ENCODE data around the gene TSPAN5.

Gene TSPAN5

DNA sequence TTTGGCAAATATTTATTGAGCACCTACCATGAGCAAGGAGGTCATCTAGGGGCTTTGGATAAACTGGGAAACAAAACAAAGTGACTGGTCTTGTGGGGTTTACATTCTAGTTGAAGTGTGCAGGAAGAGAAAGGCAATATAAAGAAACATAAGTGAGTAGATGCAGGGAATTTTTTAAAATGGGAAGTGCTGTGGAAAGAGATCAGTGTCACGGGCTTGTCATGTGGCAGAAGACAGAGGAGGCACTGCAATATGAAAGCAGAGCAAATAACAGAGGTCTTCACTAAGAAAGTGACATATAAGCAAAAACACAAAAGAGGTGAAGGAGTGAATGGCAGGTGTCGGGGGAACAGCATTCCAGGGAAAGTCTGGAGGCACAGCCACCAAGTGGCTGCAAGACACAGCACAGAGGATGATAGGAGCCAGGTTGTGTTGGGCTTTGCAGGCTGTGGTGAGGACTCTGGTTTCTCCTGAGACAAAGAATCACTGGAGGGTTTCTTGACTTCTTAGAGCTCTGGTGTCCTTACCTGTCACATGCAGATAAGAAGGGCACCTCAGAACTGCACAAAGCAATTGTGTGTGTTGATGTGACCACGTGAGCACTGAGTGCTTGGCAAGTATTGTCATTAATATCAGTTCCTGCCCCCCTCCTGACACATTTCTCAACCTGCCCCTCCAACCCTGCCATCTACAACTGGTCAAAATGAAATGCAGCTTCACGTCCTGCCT lies 143.5 kb downstream of the TSPAN5 start:
- DNase-seq, result no peak

DNA sequence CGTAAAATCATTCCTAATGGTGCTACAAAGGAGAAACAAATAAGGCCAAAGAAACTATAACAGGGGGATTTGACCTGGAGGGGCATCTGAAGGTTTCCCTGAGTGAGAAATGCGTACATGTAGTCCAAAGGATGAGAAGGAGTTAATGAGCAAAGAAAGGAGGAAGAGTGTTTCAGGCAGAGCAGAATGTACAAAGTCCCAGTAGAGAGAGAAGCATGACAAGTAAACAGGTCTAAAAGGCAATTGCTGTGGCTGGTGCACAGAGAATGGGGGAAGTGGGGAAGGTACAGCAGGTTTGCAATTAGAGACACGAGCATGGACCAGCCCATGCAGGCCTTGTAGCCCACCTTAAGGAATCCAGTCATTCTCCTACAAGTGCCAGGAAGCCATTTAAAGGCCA lies 145.5 kb downstream of the TSPAN5 start:
- no peak for DNase-seq

DNA sequence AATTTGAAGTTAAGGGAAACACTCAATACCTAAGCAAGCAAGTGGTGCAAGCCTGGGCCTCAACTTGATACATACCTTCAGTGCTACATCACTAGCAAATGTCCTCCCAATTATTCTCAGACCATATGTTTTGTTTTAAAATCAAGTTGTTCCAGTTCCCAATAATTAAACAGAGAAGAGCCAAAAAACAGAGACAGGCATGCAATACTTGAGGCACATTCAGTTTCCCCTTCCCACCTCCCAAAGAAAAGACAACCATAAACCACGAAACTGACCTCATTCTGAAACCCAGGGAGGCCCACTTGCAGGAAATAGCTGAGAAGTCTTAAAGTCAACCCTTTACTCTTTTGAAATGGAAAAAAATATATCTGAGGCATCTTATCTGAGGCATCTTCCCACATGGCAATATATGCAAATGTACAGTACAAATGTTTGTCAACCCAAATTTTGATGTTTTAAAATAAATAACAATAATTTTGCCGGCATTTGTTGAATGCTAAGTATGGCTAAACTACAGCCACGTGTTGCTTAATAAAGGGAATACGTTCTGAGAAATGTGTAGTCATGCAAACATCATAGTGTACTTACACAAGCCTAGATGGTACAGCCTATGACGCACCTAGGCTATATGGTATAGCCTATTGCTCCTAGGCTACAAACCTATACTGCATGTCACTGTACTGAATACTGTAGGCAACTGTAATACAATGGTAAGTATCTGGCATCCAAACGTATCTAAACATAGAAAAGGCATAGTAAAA lies 147.5 kb downstream of the TSPAN5 start:
- DNase-seq, result no peak

DNA sequence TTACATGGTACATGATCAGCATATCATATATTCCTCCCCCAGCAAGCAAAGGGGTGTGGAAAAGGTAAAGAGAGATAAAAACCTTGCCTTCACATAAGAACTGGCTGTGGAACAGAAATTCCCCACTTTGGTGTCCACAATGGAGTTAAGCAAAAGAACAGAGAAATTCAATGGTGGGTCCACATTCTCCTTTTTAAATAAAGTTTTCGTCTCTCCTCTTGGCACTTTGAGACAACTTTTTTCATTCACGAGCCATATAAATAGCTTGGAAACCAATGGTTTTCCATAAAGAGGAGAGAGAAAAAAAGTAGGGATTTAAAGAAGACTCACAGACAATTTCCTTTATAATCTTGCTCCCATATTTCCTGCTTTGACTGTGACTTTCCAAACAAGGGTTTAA lies 148.1 kb downstream of the TSPAN5 start:
- DNase-seq, result no peak

DNA sequence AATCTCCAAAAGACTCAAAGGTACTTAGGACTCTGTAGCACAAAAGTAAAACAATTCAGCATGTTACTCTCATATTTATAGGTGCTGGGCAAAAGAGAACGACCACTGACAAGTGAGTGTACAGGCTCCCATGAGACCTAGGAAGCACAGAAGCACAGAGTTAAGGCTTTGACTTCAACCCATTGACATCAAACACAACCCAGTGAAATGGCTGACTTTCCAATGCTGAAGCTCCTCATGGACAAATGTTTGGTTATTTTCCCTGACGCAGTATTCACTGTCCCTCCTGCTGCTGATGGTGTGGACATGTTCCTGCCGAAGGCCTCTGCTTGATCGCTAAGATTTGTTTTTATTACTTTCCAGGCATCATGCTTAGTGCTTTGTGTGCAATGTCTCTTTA lies 148.7 kb downstream of the TSPAN5 start:
- DNase-seq, result no peak

DNA sequence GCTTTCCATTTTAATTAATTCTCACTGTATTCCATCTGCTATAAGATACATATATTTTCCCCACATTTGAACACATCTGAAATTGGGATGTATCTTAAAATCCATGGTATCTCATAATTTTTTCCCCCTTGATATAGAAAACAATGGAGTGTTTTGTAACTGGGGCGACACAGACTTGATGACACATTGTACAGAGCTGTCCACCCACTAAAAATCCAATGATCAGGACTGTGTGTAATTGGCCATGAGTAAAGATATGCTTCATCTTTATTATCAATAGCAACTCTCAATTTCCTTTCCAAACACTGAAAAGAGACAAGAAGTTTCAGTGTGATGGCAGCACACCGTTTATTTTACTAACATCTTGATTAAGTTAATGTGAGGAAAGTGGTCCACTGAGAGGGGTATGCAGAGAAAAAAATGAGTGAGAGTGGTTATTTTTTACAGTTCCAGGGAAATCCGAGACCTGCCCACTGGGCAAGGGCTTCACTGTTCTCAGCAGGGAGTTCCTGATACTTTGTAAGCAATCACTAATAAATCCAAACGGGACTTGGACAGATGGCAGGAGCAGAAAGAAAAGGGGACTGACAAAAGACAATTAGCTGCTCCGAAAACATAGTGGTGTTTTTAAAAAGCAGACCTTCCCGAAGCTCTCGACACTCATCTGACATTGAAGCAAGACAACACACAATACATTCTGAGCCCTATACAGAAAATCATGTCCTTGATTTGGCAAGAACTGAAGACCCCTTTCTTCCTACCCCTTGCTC lies 149.4 kb downstream of the TSPAN5 start:
- DNase-seq, result no peak

DNA sequence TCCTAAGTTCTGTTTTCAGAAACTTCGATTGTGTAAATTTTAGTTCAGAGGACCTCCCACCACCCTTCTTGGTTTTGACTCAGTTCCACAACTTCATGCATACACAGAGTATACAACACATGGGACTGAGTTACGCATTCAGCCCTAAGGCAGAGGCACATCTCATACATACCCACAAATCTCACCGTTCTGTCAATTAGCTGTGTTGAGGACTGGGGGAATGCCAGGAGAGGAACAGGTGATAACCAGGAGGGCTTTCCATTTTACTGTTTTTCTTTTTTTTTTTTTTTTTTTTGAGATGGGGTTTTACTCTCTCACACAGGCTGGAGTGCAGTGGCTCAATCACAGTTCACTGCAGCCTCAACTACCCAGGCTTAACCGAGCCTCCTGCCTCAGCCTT lies 150.2 kb downstream of the TSPAN5 start:
- DNase-seq, result no peak

DNA sequence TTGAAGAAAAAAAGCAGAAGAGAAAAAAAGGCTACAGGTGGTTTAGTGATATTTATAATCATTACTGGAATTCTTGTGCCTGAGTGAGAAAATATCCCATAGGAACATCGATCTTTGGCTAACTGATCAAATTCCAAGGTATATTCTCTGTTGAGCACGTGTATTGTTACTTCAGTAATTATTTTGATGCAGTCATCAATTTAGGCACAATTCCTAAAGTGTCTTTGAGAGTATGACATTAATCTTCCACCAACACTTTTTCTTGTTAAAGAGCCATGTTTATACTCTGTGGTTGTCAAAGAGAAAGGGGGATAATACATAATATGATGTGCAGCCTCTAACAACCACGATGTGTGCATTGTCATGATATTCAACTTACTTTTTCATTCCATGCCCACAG lies 151.1 kb downstream of the TSPAN5 start:
- DNase-seq, result no peak

DNA sequence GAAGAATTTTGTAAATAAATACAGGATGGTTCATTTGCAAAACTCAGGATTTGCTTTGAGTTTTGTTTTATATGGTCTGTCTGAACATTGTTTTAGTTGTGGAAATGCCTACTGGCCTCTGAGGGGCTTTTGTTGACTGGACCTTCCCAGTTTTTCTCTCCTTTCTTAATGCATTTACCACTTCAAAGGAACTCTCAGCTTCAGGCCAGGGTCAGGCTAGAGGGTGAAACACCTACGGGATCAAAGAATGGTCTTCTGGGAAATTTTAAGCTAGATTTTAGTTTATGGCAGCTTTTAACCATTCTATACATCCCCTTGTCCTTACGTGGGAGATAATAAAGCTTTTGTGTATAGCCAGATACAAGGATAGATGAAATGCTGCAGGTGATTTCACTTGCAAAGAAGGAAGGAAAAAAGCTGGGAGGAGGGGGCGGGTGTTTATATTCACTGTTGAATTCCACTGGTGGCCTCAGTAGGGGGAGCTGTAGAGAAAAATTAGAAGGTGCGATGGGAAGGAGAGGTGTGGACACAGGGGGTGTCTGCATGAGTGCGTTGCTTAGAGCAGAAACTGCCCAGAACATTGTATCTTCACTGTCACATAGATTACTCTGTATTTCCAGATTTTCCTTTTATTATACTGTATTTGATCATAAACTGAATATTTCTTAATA lies 151.8 kb downstream of the TSPAN5 start:
- DNase-seq, result no peak

DNA sequence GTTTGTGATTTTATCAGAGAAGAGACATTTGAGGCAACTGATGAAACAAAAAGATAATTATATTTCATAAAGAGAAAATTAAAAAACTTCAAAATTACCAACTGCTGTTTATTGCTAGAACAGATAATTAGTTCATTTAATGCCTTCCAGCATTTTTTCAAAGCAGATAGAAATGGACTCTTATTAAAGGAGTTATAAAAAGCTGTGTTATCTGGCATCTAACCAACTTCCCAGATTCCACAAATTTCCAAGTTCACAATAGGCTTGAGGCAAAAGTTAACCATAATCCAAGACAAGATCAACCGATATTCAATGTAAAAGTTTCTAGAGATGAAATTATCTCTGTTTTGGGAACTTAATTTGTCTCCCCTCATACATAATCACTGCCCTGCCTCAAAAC lies 152.4 kb downstream of the TSPAN5 start:
- DNase-seq, result no peak

DNA sequence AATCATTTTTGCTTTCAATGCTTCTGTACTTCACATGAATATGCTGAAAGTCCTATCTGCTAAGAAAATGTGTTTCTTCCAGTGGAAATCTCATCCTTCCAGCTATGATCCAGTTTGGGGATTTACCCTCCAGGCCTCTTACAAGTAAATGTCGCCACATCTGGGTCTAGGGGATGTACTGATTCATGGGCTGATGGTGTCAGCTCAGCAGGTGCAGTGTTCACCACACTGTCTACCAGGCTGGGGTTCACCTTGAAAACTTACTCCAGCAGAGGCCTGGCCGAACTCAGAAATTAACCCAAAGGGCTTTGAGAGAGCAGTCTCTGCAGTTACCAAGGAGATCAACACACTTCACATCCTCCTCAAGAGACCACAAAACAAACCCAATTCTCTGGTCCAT lies 154.3 kb downstream of the TSPAN5 start:
- no peak for DNase-seq

DNA sequence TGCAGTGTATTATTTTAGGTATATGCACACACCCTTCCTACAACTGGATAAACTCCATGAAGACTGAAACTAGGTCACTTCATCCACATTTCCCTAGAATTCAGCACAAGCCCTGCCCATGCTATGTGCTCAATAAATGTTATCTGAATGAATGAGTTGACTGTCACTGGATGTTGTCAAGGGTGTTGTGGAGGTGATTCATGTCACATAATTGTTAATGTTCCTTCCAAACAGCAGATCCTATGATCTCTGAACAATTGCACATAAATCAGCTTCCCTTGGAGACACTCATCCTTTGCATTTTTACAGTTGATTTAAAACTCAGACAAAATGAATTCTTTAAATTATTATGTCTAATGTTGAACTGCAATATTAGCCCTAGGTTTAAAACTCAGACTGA lies 154.7 kb downstream of the TSPAN5 start:
- DNase-seq, result no peak

DNA sequence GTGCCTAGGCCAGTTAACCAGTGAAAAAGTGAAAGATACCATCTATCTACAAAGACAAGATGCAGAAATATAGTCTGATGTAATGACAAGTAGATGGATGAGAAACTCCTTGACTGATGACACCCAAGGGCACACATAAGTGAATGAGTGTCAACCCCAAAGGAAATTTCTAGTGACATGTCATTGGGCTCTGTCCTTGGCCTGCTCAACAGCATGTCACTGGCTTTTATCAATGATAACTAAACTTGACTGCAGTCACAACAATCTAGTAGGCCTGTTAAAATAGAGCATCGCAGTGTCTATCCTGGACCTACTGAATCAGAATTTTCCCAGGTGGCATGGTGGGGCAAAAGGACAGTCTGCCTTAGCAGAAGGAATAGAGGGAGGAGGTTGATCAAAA lies 155.8 kb downstream of the TSPAN5 start:
- no peak for DNase-seq

DNA sequence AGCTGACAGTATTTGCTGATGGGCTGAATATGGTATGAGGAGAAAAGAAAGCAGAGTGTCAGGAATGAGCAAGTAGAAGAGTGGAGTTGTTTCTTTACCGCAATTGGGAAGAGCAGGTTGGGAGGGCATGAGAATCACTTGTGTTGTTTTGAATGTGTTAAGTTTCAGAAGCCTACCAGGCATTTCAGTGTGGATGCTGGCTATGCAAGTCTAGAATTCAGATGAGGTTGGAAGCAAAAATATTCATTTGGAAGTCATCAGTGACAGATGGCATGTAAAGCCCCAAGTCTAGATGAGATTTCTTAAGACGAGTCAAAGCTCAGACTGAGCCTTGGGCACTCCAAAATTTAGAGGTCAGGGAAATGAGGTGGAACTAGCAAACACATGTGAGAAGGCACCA lies 156.4 kb downstream of the TSPAN5 start:
- DNase-seq, result no peak

DNA sequence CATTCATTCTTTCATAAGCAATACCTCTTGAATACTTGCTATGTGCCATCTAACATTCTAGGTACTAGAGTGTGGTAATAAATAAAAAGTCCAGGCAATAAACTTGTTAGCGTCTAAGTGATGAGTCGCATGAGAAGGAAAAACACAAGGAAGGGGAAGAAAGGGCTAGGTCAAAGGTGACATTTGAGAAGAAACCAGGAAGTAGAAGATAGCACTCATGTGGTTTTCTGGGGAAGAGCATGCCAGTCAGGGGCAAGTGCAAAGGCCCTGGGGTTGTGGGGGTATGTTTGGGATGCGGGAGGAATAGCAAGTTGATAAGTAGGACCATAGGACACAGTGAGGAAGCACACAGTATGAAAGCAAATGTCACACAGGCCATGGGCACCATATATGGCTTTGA lies 157.0 kb downstream of the TSPAN5 start:
- DNase-seq, result no peak

DNA sequence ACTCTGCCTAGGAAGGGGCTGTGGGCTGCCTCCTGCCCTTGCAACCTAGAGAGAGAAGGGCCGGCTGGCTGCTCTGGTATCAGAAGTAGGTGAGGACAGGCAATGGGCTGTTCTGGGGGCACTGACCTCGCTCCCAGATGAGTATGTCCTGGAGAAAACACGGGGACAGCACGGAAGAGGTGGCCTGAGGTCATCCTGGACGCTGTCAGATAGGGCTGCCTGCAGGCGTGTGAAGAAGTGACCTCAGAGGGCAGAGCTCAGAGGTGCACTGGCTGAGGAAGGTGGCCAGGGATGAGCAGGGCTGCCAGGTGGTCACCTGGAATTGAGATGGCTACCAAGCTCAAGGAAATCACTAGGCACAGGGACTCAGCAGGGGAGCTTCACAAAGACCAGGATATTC lies 159.6 kb downstream of the TSPAN5 start:
- DNase-seq, result no peak

DNA sequence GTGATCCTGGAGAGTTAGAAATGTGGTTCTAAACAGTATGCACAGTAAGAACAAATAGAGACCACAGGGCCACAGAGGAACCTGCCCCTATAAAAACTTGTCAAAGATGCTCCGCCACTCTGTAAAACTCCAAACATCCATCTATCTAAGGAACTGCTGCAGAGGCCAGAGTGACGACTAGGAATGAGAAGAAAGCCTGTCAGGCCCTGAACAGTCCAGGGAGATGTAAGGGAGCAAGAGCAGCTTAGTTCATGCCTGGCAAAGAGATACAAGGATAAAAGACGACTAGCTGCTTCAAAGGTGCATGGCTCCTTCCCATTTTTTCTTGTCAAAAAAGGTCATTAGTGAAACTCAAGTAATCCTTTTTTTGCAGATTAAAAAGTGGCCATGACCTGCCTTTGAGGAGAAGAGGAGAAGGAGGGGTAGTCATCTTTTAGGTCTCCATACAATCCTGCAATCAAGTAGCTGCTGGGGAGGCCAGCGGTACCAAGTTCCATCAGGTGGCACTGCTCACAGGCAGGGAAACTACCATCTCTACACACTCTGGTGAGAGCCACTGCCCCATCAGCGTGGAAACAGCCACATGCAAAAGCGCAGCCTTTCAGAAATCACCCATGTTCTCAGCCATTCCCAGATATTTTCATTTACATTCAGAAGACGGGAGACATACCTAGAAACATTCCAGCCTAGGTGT lies 162.1 kb downstream of the TSPAN5 start:
- DNase-seq, result no peak

DNA sequence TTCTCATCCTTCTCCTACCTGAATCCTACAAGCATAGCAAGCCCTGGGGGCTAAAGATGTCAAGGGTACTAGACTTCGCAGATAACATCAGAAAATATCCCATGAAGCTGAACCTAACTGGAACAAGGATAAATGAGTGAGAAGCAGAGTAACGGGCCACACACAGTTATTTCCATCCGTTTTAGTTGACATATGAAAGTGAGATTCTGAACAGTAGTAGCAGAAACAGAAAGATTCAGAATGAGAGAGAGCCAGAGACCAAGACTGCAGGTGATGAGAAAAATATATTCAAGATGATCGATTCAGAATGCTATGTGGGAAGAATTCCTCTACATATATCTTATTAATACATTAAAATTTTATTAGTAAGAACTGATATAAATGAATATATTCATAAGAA lies 165.1 kb downstream of the TSPAN5 start:
- no peak for DNase-seq

DNA sequence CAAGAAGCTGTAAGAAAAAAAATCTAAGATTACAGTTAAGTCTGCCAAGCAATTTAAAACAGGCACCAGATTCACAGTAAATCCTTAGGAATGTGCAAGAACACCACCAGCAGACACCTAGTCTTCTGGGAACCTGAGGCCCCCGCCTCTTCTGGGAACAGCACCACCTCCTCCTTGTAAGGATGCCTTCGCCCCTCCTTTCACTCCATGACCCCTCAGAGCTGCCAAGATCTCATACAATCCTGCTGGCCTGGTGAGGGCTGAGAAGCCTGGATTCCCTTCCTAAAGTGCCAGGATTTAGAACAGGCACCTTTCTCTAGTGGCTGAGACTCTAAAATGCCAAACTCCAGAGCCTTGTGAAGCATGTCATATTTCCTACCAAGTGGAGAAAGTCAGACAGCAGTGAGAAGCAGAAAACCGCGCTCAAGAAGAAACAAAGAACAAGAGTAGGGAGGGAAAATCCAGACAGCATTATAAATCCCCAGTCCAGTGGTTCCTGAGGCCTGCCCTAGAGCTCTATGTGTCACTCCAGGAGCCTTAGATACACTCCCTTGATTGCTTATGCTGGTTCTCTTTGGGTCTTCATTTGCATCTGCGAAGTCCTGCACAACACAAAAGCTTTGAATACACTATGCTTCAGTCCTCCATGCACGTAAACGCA lies 166.4 kb downstream of the TSPAN5 start:
- DNase-seq, result no peak

DNA sequence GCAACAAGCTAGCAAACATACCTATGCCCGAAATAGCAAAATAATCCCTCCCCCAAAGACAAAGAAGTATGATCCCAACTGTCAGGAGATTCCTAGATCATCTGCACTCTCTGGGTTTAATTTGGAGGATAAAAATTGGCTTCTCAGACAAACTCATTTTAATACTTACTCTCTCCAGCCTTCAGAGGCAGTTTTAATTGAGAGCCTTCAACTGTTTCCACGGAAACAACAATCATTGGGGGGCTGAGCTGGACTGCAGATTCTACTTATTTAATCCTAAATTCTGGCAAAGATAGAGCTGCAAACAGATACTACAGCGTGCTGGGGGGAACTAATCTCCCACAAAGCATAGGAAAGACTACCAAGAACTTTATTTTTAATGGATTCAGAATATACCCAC lies 168.2 kb downstream of the TSPAN5 start:
- DNase-seq, result no peak

DNA sequence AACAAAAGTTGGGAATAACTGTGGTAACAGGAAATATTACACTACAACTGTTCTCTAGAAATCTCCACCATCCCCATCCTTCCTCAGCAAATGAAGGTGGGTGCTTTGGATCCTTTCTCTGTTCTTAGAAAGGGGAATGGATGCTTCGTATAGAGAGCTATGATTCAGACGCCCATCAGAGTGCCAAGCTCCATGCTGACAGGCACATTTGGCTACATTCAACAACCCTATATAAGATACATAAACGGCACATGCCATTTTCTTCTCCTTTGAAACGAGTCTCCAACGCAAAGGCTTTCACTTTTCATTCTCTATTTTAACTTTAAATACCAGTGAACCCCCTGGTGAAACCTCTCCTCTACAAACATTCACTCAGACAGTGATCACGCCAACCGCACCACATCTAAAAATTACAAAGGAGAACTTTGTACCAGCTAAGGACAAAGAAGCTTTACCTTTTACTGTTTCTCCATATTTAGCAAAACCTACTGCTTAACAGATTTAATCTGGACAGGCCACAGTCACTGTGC lies 172.5 kb downstream of the TSPAN5 start:
- no peak for DNase-seq

DNA sequence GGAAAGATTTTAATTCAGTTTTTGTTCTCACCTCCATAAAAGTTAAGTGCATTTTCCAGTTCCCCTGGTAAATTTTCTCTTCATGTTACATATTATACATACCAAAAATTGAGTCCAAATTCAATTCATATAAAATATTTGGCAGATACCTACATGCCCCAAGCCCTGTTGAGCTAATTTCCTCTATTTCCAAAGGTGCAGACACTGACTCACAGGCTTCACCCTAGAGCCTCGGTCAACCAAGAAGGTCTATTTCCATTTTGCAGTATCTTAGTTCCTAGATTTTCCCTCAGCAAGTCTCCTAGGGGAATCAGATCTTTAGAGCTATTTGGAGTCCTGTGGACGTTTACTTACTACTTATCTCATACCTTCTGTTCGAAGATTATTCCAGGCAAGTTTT lies 174.4 kb downstream of the TSPAN5 start:
- DNase-seq, result no peak

Data from central memory CD4-positive, alpha-beta T cell (primary cell).